HepG2 (cell line): ENCODE data around the gene UBALD1.

Source experiments
- ATF1 ChIP-seq: IDR thresholded peaks from 2 replicates; pipeline ENCODE4 v1.6.1; 2016; ENCODE audit warnings: mild to moderate bottlenecking, control low read depth
- CREB1 ChIP-seq, 2 experiments: fragments of 450-650 bp in 1 of 2; IDR thresholded peaks; 2 replicates each; pipeline ENCODE4 v1.6.1; 2016 to 2017; ENCODE audit warnings: control low read depth in 1 of 2, mild to moderate bottlenecking in 1 of 2, missing compliant biosample characterization in 1 of 2, missing genetic modification characterization in 1 of 2
- CTCF ChIP-seq: sonication (generic); formaldehyde crosslinking; IDR thresholded peaks from 2 replicates; pipeline ENCODE4 v1.5.0; 2020; ENCODE audit warnings: mild to moderate bottlenecking, missing genetic modification reagents, moderate library complexity
- EED ChIP-seq: sonication (generic); formaldehyde crosslinking; IDR thresholded peaks from 2 replicates; pipeline ENCODE4 v1.5.0; 2020; ENCODE audit warnings: mild to moderate bottlenecking, missing genetic modification reagents
- EZH2 ChIP-seq: conservative IDR thresholded peaks from 2 replicates; pipeline ENCODE4 v1.6.1; 2012; ENCODE audit warnings: mild to moderate bottlenecking, low read depth, low read length, moderate library complexity
- FOXJ3 ChIP-seq: sonication (generic); formaldehyde crosslinking; IDR thresholded peaks from 2 replicates; pipeline ENCODE4 v1.4.0; 2020; ENCODE audit warnings: missing genetic modification reagents, mild to moderate bottlenecking, borderline replicate concordance
- MEIS1 ChIP-seq: sonication (generic); formaldehyde crosslinking; IDR thresholded peaks from 2 replicates; pipeline ENCODE4 v1.9.0; 2021; ENCODE audit warnings: mild to moderate bottlenecking, missing genetic modification reagents, moderate library complexity, borderline replicate concordance
- POLR2A ChIP-seq, 2 experiments: IDR thresholded peaks; 2 replicates each; pipeline ENCODE4 v1.6.1; 2011; ENCODE audit warnings: low read depth in 2 of 2, low read length in 2 of 2, mild to moderate bottlenecking in 1 of 2, moderate library complexity in 1 of 2; ENCODE audit not compliant: insufficient read depth in 1 of 2
- RFX1 ChIP-seq: fragments of 450-650 bp; IDR thresholded peaks from 2 replicates; pipeline ENCODE4 v1.6.1; 2017
- ZNF18 ChIP-seq: sonication (generic); formaldehyde crosslinking; IDR thresholded peaks from 2 replicates; pipeline ENCODE4 v1.8.0; 2022; ENCODE audit warnings: mild to moderate bottlenecking, missing genetic modification reagents; ENCODE audit not compliant: insufficient replicate concordance
- ZNF558 ChIP-seq: sonication (generic); formaldehyde crosslinking; IDR thresholded peaks from 2 replicates; pipeline ENCODE4 v1.9.0; 2022; ENCODE audit warnings: mild to moderate bottlenecking, missing genetic modification reagents, borderline replicate concordance
- TF ChIP-seq, protein P1 (sequence below): sonication (generic); formaldehyde crosslinking; IDR thresholded peaks from 2 replicates; pipeline ENCODE4 v1.4.0; 2020; ENCODE audit warnings: low read depth, mild to moderate bottlenecking, missing genetic modification reagents
- TF ChIP-seq, protein P2 (sequence below): sonication (generic); formaldehyde crosslinking; IDR thresholded peaks from 2 replicates; pipeline ENCODE4 v1.5.0; 2020; ENCODE audit warnings: mild to moderate bottlenecking, low read depth, missing genetic modification reagents, borderline replicate concordance

- TF ChIP-seq CREB1 (IDR thresholded peaks at IDR 0.05) (no peak), CREB1 (CRISPR knock-in tag; IDR thresholded peaks at IDR 0.05) (no peak), CTCF (no peak), ATF1 (no peak), EED (CRISPR knock-in tag) (no peak), FOXJ3 (CRISPR knock-in tag) (no peak), ZNF18 (CRISPR knock-in tag) (no peak), MEIS1 (no peak), RFX1 (no peak), ZNF558 (CRISPR knock-in tag) (no peak), POLR2A (IDR thresholded peaks at IDR 0.05; ENCODE audit: insufficient read depth in 1 of 2, low read depth in 2 of 2, low read length in 2 of 2) (no peak), EZH2 (no peak)
- TF ChIP-seq, protein P1, sequence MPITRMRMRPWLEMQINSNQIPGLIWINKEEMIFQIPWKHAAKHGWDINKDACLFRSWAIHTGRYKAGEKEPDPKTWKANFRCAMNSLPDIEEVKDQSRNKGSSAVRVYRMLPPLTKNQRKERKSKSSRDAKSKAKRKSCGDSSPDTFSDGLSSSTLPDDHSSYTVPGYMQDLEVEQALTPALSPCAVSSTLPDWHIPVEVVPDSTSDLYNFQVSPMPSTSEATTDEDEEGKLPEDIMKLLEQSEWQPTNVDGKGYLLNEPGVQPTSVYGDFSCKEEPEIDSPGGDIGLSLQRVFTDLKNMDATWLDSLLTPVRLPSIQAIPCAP (CRISPR knock-in tag) = no peak
- TF ChIP-seq, protein P2, sequence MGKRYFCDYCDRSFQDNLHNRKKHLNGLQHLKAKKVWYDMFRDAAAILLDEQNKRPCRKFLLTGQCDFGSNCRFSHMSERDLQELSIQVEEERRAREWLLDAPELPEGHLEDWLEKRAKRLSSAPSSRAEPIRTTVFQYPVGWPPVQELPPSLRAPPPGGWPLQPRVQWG (CRISPR knock-in tag) = no peak
These were observed 43.9 kb downstream of the UBALD1 start for GRCh38 chr16:4570688-4571321.
